OCI-LY3 (cell line): ENCODE data around the gene A3GALT2.

ENCODE experiments used
- H2AFZ ChIP-seq: fragments of 200-600, 300-600 bp; shearing (Covaris generic); 2 replicates; pipeline ENCODE4 v1.6.0; 2014; ENCODE audit warnings: antibody characterized with exemption, low read depth, low read length
- H3K27ac ChIP-seq: fragments of 200-600, 300-600 bp; sonication (generic); 2 replicates; pipeline ENCODE4 v1.5.1; 2014; ENCODE audit warnings: mild to moderate bottlenecking, low read length, moderate library complexity, mixed read lengths
- H3K27me3 ChIP-seq: fragments of 200-600, 300-600 bp; sonication (generic); 2 replicates; pipeline ENCODE4 v1.6.1; 2014; ENCODE audit warnings: low read depth, low read length, mixed read lengths
- H3K36me3 ChIP-seq: fragments of 200-600, 300-600 bp; sonication (generic); replicated peaks from 2 replicates; pipeline ENCODE3; 2014; ENCODE audit warnings: low read depth, low read length, mixed read lengths
- H3K4me1 ChIP-seq: fragments of 300-600, 200-600 bp; sonication (generic); 2 replicates; pipeline ENCODE4 v1.6.1; 2014; ENCODE audit warnings: low read length, mixed read lengths
- H3K4me2 ChIP-seq: fragments of 200-600, 300-600 bp; sonication (generic); 2 replicates; pipeline ENCODE4 v1.6.1; 2014; ENCODE audit warnings: low read length, mixed read lengths
- H3K4me3 ChIP-seq: fragments of 300-600, 200-600 bp; sonication (generic); 2 replicates; pipeline ENCODE4 v1.5.1; 2014; ENCODE audit warnings: antibody characterized with exemption, mild to moderate bottlenecking, low read length, moderate library complexity
- H3K79me2 ChIP-seq: fragments of 300-600, 200-600 bp; shearing (Covaris generic); 2 replicates; pipeline ENCODE4 v1.6.1; 2014; ENCODE audit warnings: mild to moderate bottlenecking, low read length, mixed read lengths
- H3K9ac ChIP-seq: fragments of 300-600, 200-600 bp; shearing (Covaris generic); 2 replicates; pipeline ENCODE4 v1.6.0; 2014; ENCODE audit warnings: mild to moderate bottlenecking, low read length, moderate library complexity
- H3K9me3 ChIP-seq: fragments of 200-600, 300-600 bp; shearing (Covaris generic); 2 replicates; pipeline ENCODE4 v1.6.1; 2014; ENCODE audit warnings: low read length, mixed read lengths; ENCODE audit not compliant: insufficient read depth
- H4K20me1 ChIP-seq: fragments of 200-600, 300-600 bp; sonication (generic); 2 replicates; pipeline ENCODE4 v1.6.1; 2016; ENCODE audit warnings: low read length, mixed read lengths; ENCODE audit not compliant: insufficient read depth
- CTCF ChIP-seq: fragments of 200-600, 300-600 bp; sonication (generic); IDR thresholded peaks from 2 replicates; pipeline ENCODE4 v1.5.1; 2014; ENCODE audit warnings: antibody characterized with exemption, low read length, low read depth
- EZH2phosphoT487 ChIP-seq: fragments of 200-600 bp; shearing (Covaris generic); IDR thresholded peaks from 2 replicates; pipeline ENCODE4 v1.6.1; 2018; ENCODE audit warnings: antibody characterized with exemption, mixed run types, low read depth

The A3GALT2 gene

GRCh38 chr1:33330361-33330890 lies 9.5 kb upstream of the A3GALT2 start:
- H3K36me3 ChIP-seq = peaks cover 7% of the 10 kb centered on the region
- no peaks in the 10 kb centered on the region for H3K9me3 ChIP-seq
- H3K4me3 ChIP-seq = no peak overlapping the region
- H3K27ac ChIP-seq = no peak overlapping the region
- H3K27me3 ChIP-seq = no peaks in the 10 kb centered on the region
- no peak overlapping the region for H3K4me2 ChIP-seq
- H2AFZ ChIP-seq = no peak overlapping the region
- no peak overlapping the region for H3K9ac ChIP-seq
- H3K4me1 ChIP-seq = no peaks in the 10 kb centered on the region
- no peak for TF ChIP-seq CTCF
- no peak for TF ChIP-seq EZH2phosphoT487
- no peaks in the 10 kb centered on the region; the same call in 1 of the 2 replicates for H3K79me2 ChIP-seq
- peaks cover 3% of the 10 kb centered on the region; the same call in 1 of the 2 replicates for H4K20me1 ChIP-seq

GRCh38 chr1:33329600-33330305 lies 8.9 kb upstream of the A3GALT2 start:
- Histone ChIP-seq H4K20me1 (no peaks in the 10 kb centered on the region), H3K27ac (no peak overlapping the region), H3K4me1 (no peaks in the 10 kb centered on the region)

GRCh38 chr1:33328817-33329216 lies 7.9 kb upstream of the A3GALT2 start:
- no peak overlapping the region for H3K9ac ChIP-seq
- no peak overlapping the region for H2AFZ ChIP-seq
- H3K4me3 ChIP-seq = no peak overlapping the region
- no peaks in the 10 kb centered on the region for H3K9me3 ChIP-seq
- no peak for TF ChIP-seq CTCF
- TF ChIP-seq EZH2phosphoT487 = no peak
- H3K27me3 ChIP-seq = no peaks in the 10 kb centered on the region
- no peaks in the 10 kb centered on the region for H4K20me1 ChIP-seq
- H3K27ac ChIP-seq = no peak overlapping the region
- no peaks in the 10 kb centered on the region for H3K79me2 ChIP-seq
- no peaks in the 10 kb centered on the region for H3K4me1 ChIP-seq
- no peak overlapping the region for H3K4me2 ChIP-seq
- peaks cover 7% of the 10 kb centered on the region for H3K36me3 ChIP-seq

More at GRCh38 chr1:33329600-33330305, 8.9 kb upstream of the A3GALT2 start:
- Histone ChIP-seq H3K4me3 (no peak overlapping the region), H3K4me2 (no peak overlapping the region), H3K79me2 (no peaks in the 10 kb centered on the region), H3K27me3 (no peaks in the 10 kb centered on the region), H3K36me3 (peaks cover 7% of the 10 kb centered on the region), H3K9me3 (no peaks in the 10 kb centered on the region), H2AFZ (no peak overlapping the region), H3K9ac (no peak overlapping the region)
- TF ChIP-seq CTCF = no peak
- no peak for TF ChIP-seq EZH2phosphoT487

GRCh38 chr1:33327587-33328325 lies 6.9 kb upstream of the A3GALT2 start:
- no peak overlapping the region for H3K4me2 ChIP-seq

More at GRCh38 chr1:33327587-33328325, 6.9 kb upstream of the A3GALT2 start:
- H4K20me1 ChIP-seq = no peaks in the 10 kb centered on the region
- no peak for TF ChIP-seq EZH2phosphoT487
- TF ChIP-seq CTCF = no peak
- H2AFZ ChIP-seq = no peak overlapping the region
- H3K4me1 ChIP-seq = no peaks in the 10 kb centered on the region
- peaks cover 7% of the 10 kb centered on the region for H3K36me3 ChIP-seq
- H3K4me3 ChIP-seq = no peak overlapping the region
- H3K27me3 ChIP-seq = no peaks in the 10 kb centered on the region
- H3K9ac ChIP-seq = no peak overlapping the region
- H3K27ac ChIP-seq = no peak overlapping the region
- no peaks in the 10 kb centered on the region for H3K9me3 ChIP-seq
- no peaks in the 10 kb centered on the region for H3K79me2 ChIP-seq
